Endothelial cell of umbilical vein (primary cell): ENCODE results near the gene CFAP77.

Source experiments
- EZH2 ChIP-seq: IDR thresholded peaks from 2 replicates; pipeline ENCODE4 v1.6.1; 2012; ENCODE audit warnings: borderline replicate concordance, low read depth, mild to moderate bottlenecking, moderate library complexity, low read length, inconsistent platforms; ENCODE audit not compliant: severe bottlenecking
- FOS ChIP-seq: IDR thresholded peaks from 2 replicates; pipeline ENCODE4 v1.6.1; 2011; ENCODE audit warnings: mild to moderate bottlenecking, low read length, moderate library complexity, borderline replicate concordance; ENCODE audit not compliant: insufficient read depth
- MYC ChIP-seq: IDR thresholded peaks from one replicate; pipeline ENCODE4 v1.6.1; 2011; ENCODE audit warnings: mild to moderate bottlenecking, low read depth, low read length
- POLR2A ChIP-seq: IDR thresholded peaks from 2 replicates; pipeline ENCODE4 v1.6.1; 2012; ENCODE audit warnings: low read depth, mild to moderate bottlenecking, control low read depth, low read length
- POLR2AphosphoS5 ChIP-seq: IDR thresholded peaks from 2 replicates; pipeline ENCODE4 v1.6.1; 2012; ENCODE audit warnings: low read depth, mild to moderate bottlenecking, control low read depth, low read length, moderate library complexity; ENCODE audit not compliant: insufficient read depth
- TF ChIP-seq, protein P1 (sequence below), 2 donors: IDR thresholded peaks; 1 replicate in 1 of 2; 2 replicates in 1 of 2; pipeline ENCODE4 v1.5.1; 2011; ENCODE audit warnings: low read length in 2 of 2, mild to moderate bottlenecking in 2 of 2, moderate library complexity in 2 of 2, control low read depth in 1 of 2, inconsistent platforms in 1 of 2, low read depth in 1 of 2; ENCODE audit not compliant: insufficient read depth in 1 of 2; ENCODE audit errors: extremely low read depth in 1 of 2
- TF ChIP-seq, protein P2 (sequence below): IDR thresholded peaks from 2 replicates; pipeline ENCODE4 v1.6.1; 2011; ENCODE audit not compliant: insufficient read depth, insufficient read length

DNA sequence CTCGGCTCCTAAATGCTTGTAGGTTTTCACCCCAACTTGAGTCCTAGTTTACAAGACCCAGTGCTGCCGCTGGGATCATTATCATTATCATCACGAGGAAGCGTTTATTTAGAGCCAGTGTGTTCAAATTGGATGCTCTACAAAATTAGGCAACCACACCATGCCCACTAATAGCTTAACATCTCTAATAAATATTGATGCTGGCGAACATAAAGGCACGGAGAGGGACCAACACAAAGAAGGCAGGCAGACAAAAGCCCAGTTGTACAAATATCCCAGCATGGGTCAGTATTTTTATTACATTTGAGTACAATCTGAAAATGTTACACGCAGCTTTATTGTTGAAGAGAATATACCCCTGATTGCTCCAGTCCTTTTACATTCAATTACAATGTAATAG lies 4.7 kb downstream of the CFAP77 start:
- TF ChIP-seq POLR2A, result no peak
- TF ChIP-seq, protein P1, sequence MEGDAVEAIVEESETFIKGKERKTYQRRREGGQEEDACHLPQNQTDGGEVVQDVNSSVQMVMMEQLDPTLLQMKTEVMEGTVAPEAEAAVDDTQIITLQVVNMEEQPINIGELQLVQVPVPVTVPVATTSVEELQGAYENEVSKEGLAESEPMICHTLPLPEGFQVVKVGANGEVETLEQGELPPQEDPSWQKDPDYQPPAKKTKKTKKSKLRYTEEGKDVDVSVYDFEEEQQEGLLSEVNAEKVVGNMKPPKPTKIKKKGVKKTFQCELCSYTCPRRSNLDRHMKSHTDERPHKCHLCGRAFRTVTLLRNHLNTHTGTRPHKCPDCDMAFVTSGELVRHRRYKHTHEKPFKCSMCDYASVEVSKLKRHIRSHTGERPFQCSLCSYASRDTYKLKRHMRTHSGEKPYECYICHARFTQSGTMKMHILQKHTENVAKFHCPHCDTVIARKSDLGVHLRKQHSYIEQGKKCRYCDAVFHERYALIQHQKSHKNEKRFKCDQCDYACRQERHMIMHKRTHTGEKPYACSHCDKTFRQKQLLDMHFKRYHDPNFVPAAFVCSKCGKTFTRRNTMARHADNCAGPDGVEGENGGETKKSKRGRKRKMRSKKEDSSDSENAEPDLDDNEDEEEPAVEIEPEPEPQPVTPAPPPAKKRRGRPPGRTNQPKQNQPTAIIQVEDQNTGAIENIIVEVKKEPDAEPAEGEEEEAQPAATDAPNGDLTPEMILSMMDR (IDR thresholded peaks at IDR 0.05; ENCODE audit: extremely low read depth in 1 of 2, insufficient read depth in 1 of 2, low read depth in 1 of 2, low read length in 2 of 2), result no peak
- TF ChIP-seq, protein P2, sequence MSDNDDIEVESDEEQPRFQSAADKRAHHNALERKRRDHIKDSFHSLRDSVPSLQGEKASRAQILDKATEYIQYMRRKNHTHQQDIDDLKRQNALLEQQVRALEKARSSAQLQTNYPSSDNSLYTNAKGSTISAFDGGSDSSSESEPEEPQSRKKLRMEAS, result no peak
- no peak for TF ChIP-seq POLR2AphosphoS5
- TF ChIP-seq EZH2, result peak; percentile 26
- no peak for TF ChIP-seq MYC
- TF ChIP-seq FOS, result no peak
